Thoracic aorta (tissue), 2 donors: ENCODE results near the gene TRIM38. TPM values are rescaled to one million over a fixed set of nuclear protein-coding genes. Genes with fewer than 3 reads are reported as not detected.
"Not testable (repeated sequence)": the region's sequence is repeated elsewhere in the genome, so short reads cannot be mapped to it uniquely, and the experiment has no call there.

Experiments
- ATAC-seq: fragments of 150-250 bp; one replicate; pipeline ENCODE4 v1.8.0; 2017; ENCODE audit warnings: low read depth; ENCODE audit not compliant: insufficient number of reproducible peaks, low FRiP score
- DNase-seq: peaks from one replicate; pipeline ENCODE4 v3.0.0-alpha.2; 2020; ENCODE audit warnings: low spot score
- H3K27ac ChIP-seq, 2 donors: fragments of 200-600 bp; sonication (generic); 1 replicate in 1 of 2; 2 replicates in 1 of 2; pipeline ENCODE4 v1.5.1; 2016; ENCODE audit warnings: mild to moderate bottlenecking in 2 of 2, moderate library complexity in 2 of 2
- H3K27me3 ChIP-seq: fragments of 200-600 bp; sonication (generic); replicated peaks from 2 replicates; pipeline ENCODE4 v1.6.0; 2016; ENCODE audit warnings: mild to moderate bottlenecking; ENCODE audit not compliant: insufficient read depth
- H3K36me3 ChIP-seq: fragments of 200-600 bp; sonication (generic); one replicate; pipeline ENCODE4 v1.5.1; 2016
- H3K4me1 ChIP-seq, 2 donors: fragments of 200-600 bp; sonication (generic); 1 replicate in 1 of 2; 2 replicates in 1 of 2; pipeline versions ENCODE4 v1.5.1 to v1.6.0; 2016; ENCODE audit warnings: low read depth in 2 of 2, mild to moderate bottlenecking in 1 of 2; ENCODE audit not compliant: control insufficient read depth in 1 of 2
- H3K4me3 ChIP-seq: fragments of 200-600 bp; sonication (generic); 2 replicates; pipeline ENCODE4 v1.5.1; 2016; ENCODE audit warnings: mild to moderate bottlenecking
- H3K9me3 ChIP-seq: fragments of 200-600 bp; sonication (generic); 2 replicates; pipeline ENCODE4 v1.5.1; 2016
- total RNA-seq, 2 donors: library from RNA; depleted of rRNA; stranded (reverse); fragments of >200 nt; gene quantifications; one replicate each; pipeline versions ENCODE4 v1.1.0 to v1.2.3, GENCODE V29; 2016
- TF ChIP-seq, protein P1 (sequence below): fragments of 200-600 bp; sonication (generic); IDR thresholded peaks from one replicate; pipeline ENCODE4 v1.5.1; 2019; ENCODE audit warnings: antibody characterized with exemption

TRIM38 gene
- total RNA-seq, 2 donors from 2014 or later = 19.5 to 25.1 TPM

DNA sequence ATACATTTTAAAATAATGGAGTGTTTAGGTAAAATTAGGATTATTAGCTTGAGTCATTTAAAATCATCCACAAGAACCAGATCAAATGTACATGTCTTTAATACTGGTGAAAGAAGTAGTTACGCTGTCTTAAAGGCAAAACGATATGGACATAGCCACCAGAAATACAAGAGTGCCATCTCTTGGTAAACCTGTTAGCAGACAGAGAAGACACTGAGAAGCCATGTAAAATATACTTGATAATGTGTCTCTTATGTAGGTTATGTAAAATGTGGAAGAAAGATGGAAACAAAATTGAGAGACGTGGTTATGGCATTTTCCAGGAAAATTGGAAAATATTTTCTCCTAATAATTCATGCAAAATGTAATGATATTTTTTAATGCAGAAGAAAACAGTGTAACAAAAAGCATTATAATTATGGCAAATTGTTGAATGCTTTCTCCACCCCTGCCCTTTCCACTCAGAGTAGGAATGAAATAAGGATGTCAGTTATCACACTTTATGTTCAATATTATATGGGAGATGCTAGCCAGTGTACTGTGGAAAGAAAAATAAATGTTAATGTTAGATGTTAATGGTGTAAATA, 19.9 kb upstream of the TRIM38 start:
- Histone ChIP-seq H3K9me3 (no peaks in the 10 kb centered on the region), H3K36me3 (no peaks in the 10 kb centered on the region), H3K4me1 (peaks cover 0 to 11% of the 10 kb centered on the region in 2 donors), H3K4me3 (no peak overlapping the region), H3K27me3 (no peaks in the 10 kb centered on the region), H3K27ac (no peak overlapping the region)
- TF ChIP-seq, protein P1, sequence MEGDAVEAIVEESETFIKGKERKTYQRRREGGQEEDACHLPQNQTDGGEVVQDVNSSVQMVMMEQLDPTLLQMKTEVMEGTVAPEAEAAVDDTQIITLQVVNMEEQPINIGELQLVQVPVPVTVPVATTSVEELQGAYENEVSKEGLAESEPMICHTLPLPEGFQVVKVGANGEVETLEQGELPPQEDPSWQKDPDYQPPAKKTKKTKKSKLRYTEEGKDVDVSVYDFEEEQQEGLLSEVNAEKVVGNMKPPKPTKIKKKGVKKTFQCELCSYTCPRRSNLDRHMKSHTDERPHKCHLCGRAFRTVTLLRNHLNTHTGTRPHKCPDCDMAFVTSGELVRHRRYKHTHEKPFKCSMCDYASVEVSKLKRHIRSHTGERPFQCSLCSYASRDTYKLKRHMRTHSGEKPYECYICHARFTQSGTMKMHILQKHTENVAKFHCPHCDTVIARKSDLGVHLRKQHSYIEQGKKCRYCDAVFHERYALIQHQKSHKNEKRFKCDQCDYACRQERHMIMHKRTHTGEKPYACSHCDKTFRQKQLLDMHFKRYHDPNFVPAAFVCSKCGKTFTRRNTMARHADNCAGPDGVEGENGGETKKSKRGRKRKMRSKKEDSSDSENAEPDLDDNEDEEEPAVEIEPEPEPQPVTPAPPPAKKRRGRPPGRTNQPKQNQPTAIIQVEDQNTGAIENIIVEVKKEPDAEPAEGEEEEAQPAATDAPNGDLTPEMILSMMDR = peak; percentile 36
- ATAC-seq (no peak), DNase-seq (no peak)

DNA sequence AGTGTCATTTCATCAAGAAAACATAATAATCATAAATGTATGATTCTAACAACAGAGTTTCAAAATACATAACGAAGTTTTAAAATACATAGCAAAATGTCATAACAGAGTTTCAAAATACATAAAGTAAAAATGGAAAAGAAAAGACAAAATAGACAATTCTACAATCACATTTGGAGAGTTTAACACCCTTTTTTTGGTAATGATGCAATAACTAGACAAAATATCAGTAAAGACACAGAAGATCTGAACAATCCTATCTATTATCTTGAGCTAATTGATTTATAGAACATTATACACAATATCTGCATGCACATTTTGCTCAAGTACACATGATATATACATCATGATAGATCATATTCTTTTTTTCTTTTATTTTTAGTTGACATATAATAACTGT, 18.7 kb upstream of the TRIM38 start:
- no peak overlapping the region for H3K4me3 ChIP-seq
- H3K9me3 ChIP-seq = no peaks in the 10 kb centered on the region
- H3K27ac ChIP-seq = no peak overlapping the region
- no peaks in the 10 kb centered on the region for H3K27me3 ChIP-seq
- DNase-seq (no peak), ATAC-seq (no peak)
- H3K36me3 ChIP-seq = no peaks in the 10 kb centered on the region
- peaks cover 0 to 11% of the 10 kb centered on the region in 2 donors for H3K4me1 ChIP-seq
- TF ChIP-seq, protein P1 = no peak

DNA sequence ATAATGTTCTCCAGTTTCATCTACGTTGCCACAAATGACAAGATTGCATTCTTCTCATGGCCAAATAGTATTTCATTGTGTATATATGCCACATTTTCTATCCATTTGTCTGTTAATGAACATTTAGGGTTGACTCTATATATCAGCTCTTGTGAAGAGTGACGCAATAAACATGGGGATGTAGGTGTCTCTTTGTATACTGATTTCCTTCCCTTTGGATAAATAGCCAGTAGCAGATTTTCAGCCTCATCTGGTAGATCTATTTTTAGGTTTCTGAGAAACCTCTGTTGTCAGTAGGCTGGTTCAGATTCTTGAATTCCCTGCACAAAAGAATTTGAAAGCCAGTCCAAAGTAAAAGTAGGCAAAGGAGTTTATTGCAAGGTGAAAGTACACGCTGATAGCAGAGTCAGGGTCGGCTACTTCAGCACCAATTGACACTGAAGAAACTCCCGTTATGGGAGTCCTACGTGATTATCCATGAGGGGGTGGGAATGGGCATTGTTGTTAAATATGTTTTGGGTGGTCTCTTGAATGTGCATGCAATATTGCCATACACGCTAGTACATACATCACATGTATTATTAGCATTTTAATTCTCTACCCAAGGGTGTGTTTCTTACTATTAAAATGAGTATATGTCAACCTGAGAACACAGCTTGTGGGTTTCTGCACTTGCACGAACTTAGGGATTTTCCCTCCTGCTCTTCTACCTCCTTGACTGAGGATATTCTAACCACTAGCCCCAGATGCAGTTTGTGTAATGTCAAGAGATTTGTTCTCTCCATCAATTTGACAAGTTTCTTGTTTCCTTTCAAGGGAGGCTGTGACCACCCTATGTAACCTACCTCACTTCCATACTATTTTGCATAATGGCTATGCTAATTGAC, 17.7 kb upstream of the TRIM38 start:
- Histone ChIP-seq H3K9me3 (no peaks in the 10 kb centered on the region), H3K27ac (no peak overlapping the region), H3K27me3 (no peaks in the 10 kb centered on the region), H3K4me3 (no peak overlapping the region), H3K36me3 (no peaks in the 10 kb centered on the region), H3K4me1 (peaks cover 0 to 11% of the 10 kb centered on the region in 2 donors)
- TF ChIP-seq, protein P1 = no peak
- ATAC-seq = no peak
- no peak for DNase-seq

DNA sequence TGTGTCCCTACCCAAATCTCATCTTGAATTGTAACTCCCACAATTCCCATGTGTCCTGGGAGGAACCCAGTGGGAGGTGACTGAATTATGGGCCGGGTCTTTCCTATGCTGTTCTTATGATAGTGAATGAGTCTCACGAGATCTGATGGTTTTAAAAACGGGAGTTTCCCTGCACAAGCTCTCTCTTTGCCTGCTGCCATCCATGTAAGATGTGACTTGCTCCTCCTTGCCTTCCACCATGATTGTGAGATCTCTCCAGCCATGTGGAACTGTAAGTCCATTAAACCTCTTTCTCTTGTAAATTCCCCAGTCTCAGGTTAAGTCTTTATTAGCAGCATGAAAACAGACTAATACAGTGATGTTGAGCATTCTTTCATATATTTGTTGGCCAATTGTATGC, 16.9 kb upstream of the TRIM38 start:
- DNase-seq = not testable (repeated sequence)

GRCh38 chr6:25946631-25947030, 16.0 kb upstream of the TRIM38 start:
- H3K27ac ChIP-seq = no peak overlapping the region
- TF ChIP-seq, protein P1 = no peak
- peaks cover 0 to 11% of the 10 kb centered on the region in 2 donors for H3K4me1 ChIP-seq
- H3K4me3 ChIP-seq = no peak overlapping the region
- H3K9me3 ChIP-seq = no peaks in the 10 kb centered on the region
- DNase-seq = no peak
- H3K27me3 ChIP-seq = no peaks in the 10 kb centered on the region
- H3K36me3 ChIP-seq = no peaks in the 10 kb centered on the region
- no peak for ATAC-seq

More for the DNA sequence above, 16.9 kb upstream of the TRIM38 start:
- not testable (repeated sequence) for H3K9me3 ChIP-seq, H3K27ac ChIP-seq, ATAC-seq, H3K4me3 ChIP-seq, H3K27me3 ChIP-seq, H3K36me3 ChIP-seq
- H3K4me1 ChIP-seq = peaks cover 0 to 11% of the 10 kb centered on the region in 2 donors

DNA sequence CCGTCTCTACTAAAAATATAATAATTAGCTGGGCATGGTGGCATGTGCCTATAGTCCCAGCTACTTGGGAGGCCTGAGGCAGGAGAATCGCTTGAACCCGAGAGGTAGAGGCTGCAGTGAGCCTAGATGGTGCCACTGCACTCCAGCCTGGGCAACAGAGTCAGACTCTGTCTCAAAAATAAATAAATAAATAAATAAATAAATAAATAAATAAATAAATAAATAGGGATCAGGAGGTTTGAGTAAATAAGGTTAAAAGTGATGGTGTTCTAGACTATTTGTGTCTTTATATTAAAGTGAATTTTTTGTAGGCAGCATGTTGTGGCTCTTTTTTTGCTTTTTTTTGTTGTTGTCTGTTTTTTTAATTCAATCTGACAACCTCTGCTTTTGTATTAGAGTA, 15.1 kb upstream of the TRIM38 start:
- not testable (repeated sequence) for H3K27ac ChIP-seq, H3K27me3 ChIP-seq, ATAC-seq, H3K4me3 ChIP-seq, DNase-seq, H3K9me3 ChIP-seq, H3K36me3 ChIP-seq
- H3K4me1 ChIP-seq = peaks cover 0 to 11% of the 10 kb centered on the region in 2 donors
